K562 (cell line): Measurements from ENCODE around the gene TOX2. TPM values are rescaled to one million over a fixed set of nuclear protein-coding genes. Genes with fewer than 3 reads are reported as not detected.

ENCODE experiments used
- ATAC-seq: fragments of 200-7000 bp; cut with Tn5 transposase; 3 replicates; pipeline ENCODE4 v1.9.1; 2020; ENCODE audit warnings: moderate library complexity
- BruUV-seq: library from RNA; stranded (reverse); fragments of 400-500 nt; replicated peaks from 2 replicates; lab custom pipeline; 2021; lab: Mats Ljungman, UMichigan
- CTCF ChIA-PET: fragments of 300-600 bp; formaldehyde crosslinking; extraction: SDS; loops from one replicate; lab custom pipeline; 2021; ENCODE audit warnings: low intra/inter-chr PET ratio; lab: Yijun Ruan, JAX
- POLR2A ChIA-PET: fragments of 300-600, 350-650 bp; sonication (Branson Sonifier 250); formaldehyde crosslinking; extraction: SDS; loops from one replicate; lab custom pipeline; 2021; ENCODE audit warnings: antibody characterized with exemption, inconsistent platforms; lab: Yijun Ruan, JAX
- DNase-seq, 4 experiments: peaks; one replicate each; pipeline versions ENCODE4 v3.0.0 to v3.0.0-alpha.2; 2011 to 2018; ENCODE audit warnings: low spot score in 3 of 4, mixed read lengths in 3 of 4; ENCODE audit errors: extremely low read depth in 1 of 4
- FAIRE-seq: peaks from 2 replicates; lab custom pipeline; 2011; peaks lifted over from hg19 to GRCh38; lab: Jason Lieb, UNC
- H2AFZ ChIP-seq: 2 replicates; pipeline ENCODE4 v1.6.0; 2011; ENCODE audit warnings: low read depth, low read length, control low read depth, inconsistent platforms
- H3K27ac ChIP-seq: fragments of 200-600 bp; 3 replicates; pipeline ENCODE4 v1.8.0; 2011; ENCODE audit warnings: low read depth, mild to moderate bottlenecking, control low read depth, inconsistent platforms, low read length, moderate library complexity, mixed read lengths; ENCODE audit errors: extremely low read depth
- H3K27me3 ChIP-seq, 2 experiments: fragments of 300-600 bp in 1 of 2; 2 replicates in 1 of 2; 3 replicates in 1 of 2; pipeline versions ENCODE4 v1.6.0 to v1.8.0; 2011; ENCODE audit warnings: inconsistent platforms in 2 of 2, low read length in 2 of 2, mild to moderate bottlenecking in 1 of 2, mixed read lengths in 1 of 2, moderate library complexity in 1 of 2; ENCODE audit not compliant: control insufficient read depth in 2 of 2, insufficient read depth in 2 of 2
- H3K36me3 ChIP-seq: fragments of 300-600 bp; 3 replicates; pipeline ENCODE4 v1.8.0; 2011; ENCODE audit warnings: mild to moderate bottlenecking, low read length, inconsistent platforms; ENCODE audit not compliant: control insufficient read depth, insufficient read depth
- H3K4me1 ChIP-seq, 2 experiments: fragments of 200-600 bp in 1 of 2; replicated peaks in 1 of 2; 2 replicates in 1 of 2; 3 replicates in 1 of 2; pipeline versions ENCODE4 v1.5.1 to v1.8.0; 2011; ENCODE audit warnings: inconsistent platforms in 2 of 2, low read length in 2 of 2, mild to moderate bottlenecking in 1 of 2, mixed read lengths in 1 of 2, moderate library complexity in 1 of 2; ENCODE audit not compliant: control insufficient read depth in 2 of 2, insufficient read depth in 2 of 2
- H3K4me2 ChIP-seq: 2 replicates; pipeline ENCODE4 v1.6.1; 2011; ENCODE audit warnings: low read length, control low read depth, inconsistent platforms, mixed read lengths; ENCODE audit not compliant: insufficient read depth
- H3K4me3 ChIP-seq: fragments of 200-600 bp; sonication (generic), shearing (Covaris generic); 2 replicates; pipeline ENCODE4 v1.5.1; 2016; ENCODE audit warnings: control low read depth, inconsistent platforms
- H3K79me2 ChIP-seq: fragments of 200-600 bp; 3 replicates; pipeline ENCODE4 v1.8.0; 2011; ENCODE audit warnings: low read length, inconsistent platforms; ENCODE audit not compliant: control insufficient read depth, insufficient read depth
- H3K9ac ChIP-seq, 2 experiments: 2 replicates each; pipeline versions ENCODE4 v1.6.0 to v1.6.1; 2011; ENCODE audit warnings: low read depth in 2 of 2, low read length in 2 of 2, control low read depth in 1 of 2, inconsistent platforms in 1 of 2, mild to moderate bottlenecking in 1 of 2, mixed read lengths in 1 of 2; ENCODE audit not compliant: insufficient read depth in 1 of 2
- H3K9me1 ChIP-seq: one replicate; pipeline ENCODE4 v1.6.0; 2011; ENCODE audit warnings: inconsistent platforms, mild to moderate bottlenecking, low read length, moderate library complexity; ENCODE audit not compliant: control insufficient read depth, insufficient read depth
- H3K9me3 ChIP-seq: replicated peaks from 2 replicates; pipeline ENCODE4 v1.5.1; 2011; ENCODE audit warnings: low read depth, low read length, inconsistent platforms; ENCODE audit not compliant: control insufficient read depth, insufficient read depth
- H4K20me1 ChIP-seq: replicated peaks from 2 replicates; pipeline ENCODE4 v1.6.1; 2011; ENCODE audit warnings: low read length, inconsistent platforms, mixed read lengths; ENCODE audit not compliant: control insufficient read depth, insufficient read depth
- ATF1 ChIP-seq, 2 experiments: fragments of 450-650 bp in 1 of 2; IDR thresholded peaks; 2 replicates each; pipeline ENCODE4 v1.6.1; 2016; ENCODE audit warnings: missing compliant biosample characterization in 1 of 2, missing genetic modification characterization in 1 of 2
- CBX3 ChIP-seq, 2 experiments: IDR thresholded peaks; 1 replicate in 1 of 2; 2 replicates in 1 of 2; pipeline ENCODE4 v1.6.1; 2012; ENCODE audit warnings: inconsistent platforms in 2 of 2, low read length in 2 of 2, borderline replicate concordance in 1 of 2, control low read depth in 1 of 2
- CEBPG ChIP-seq, 3 experiments: fragments of 200-800 bp in 1 of 3; sonication (Bioruptor generic) in 1 of 3; sonication (generic) in 1 of 3; formaldehyde crosslinking in 1 of 3; IDR thresholded peaks in 2 of 3; conservative IDR thresholded peaks in 1 of 3; 2 replicates each; pipeline versions ENCODE4 v1.6.1 to v1.8.0; 2016 to 2022; ENCODE audit warnings: missing compliant biosample characterization in 2 of 3, missing genetic modification characterization in 2 of 3, mild to moderate bottlenecking in 1 of 3, missing genetic modification reagents in 1 of 3
- FIP1L1 ChIP-seq: fragments of 200-400 bp; formaldehyde crosslinking; IDR thresholded peaks from 2 replicates; pipeline ENCODE4 v1.6.1; 2018; ENCODE audit warnings: mild to moderate bottlenecking, low read depth, low read length; ENCODE audit not compliant: poor library complexity, severe bottlenecking
- JUN ChIP-seq, 2 experiments: sonication (generic) in 1 of 2; formaldehyde crosslinking in 1 of 2; IDR thresholded peaks; 2 replicates each; pipeline versions ENCODE4 v1.6.1 to v1.8.0; 2012 to 2022; ENCODE audit warnings: borderline replicate concordance in 2 of 2, mild to moderate bottlenecking in 2 of 2, improper control_type of control experiment in 1 of 2, low read depth in 1 of 2, low read length in 1 of 2, missing genetic modification reagents in 1 of 2
- MCM5 ChIP-seq: fragments of 450-650 bp; IDR thresholded peaks from 2 replicates; pipeline ENCODE4 v1.6.1; 2016; ENCODE audit warnings: low read depth
- NFYB ChIP-seq: IDR thresholded peaks from 2 replicates; pipeline ENCODE4 v1.6.1; 2011; ENCODE audit warnings: mild to moderate bottlenecking, moderate library complexity; ENCODE audit not compliant: insufficient read length; ENCODE audit errors: extremely low read depth
- SIN3A ChIP-seq, 2 experiments: fragments of 150-350 bp in 1 of 2; IDR thresholded peaks; 2 replicates each; pipeline ENCODE4 v1.6.1; 2011 to 2016; ENCODE audit warnings: borderline replicate concordance in 2 of 2, low read depth in 2 of 2, low read length in 2 of 2, mild to moderate bottlenecking in 2 of 2, moderate library complexity in 2 of 2; ENCODE audit not compliant: control insufficient read depth in 1 of 2
- SMARCA5 ChIP-seq: fragments of 450-650 bp; IDR thresholded peaks from 2 replicates; pipeline ENCODE4 v1.6.1; 2016
- UBTF ChIP-seq, 2 experiments: IDR thresholded peaks; 2 replicates each; pipeline ENCODE4 v1.6.1; 2012; ENCODE audit warnings: improper control_type of control experiment in 2 of 2, low read depth in 2 of 2, low read length in 2 of 2, borderline replicate concordance in 1 of 2
- XRCC5 ChIP-seq: fragments of 200-400 bp; formaldehyde crosslinking; IDR thresholded peaks from 2 replicates; pipeline ENCODE4 v1.6.1; 2017; ENCODE audit warnings: low read depth, mild to moderate bottlenecking, low read length
- ZBTB43 ChIP-seq: sonication (generic); formaldehyde crosslinking; IDR thresholded peaks from 2 replicates; pipeline ENCODE4 v1.8.0; 2023; ENCODE audit warnings: mild to moderate bottlenecking, missing genetic modification reagents
- ZNF232 ChIP-seq: sonication (generic); formaldehyde crosslinking; IDR thresholded peaks from 2 replicates; pipeline ENCODE4 v1.8.0; 2022; ENCODE audit warnings: mild to moderate bottlenecking, missing genetic modification reagents
- ZNF507 ChIP-seq: conservative IDR thresholded peaks from 2 replicates; pipeline ENCODE4 v1.6.1; 2017; ENCODE audit warnings: missing genetic modification characterization, missing compliant biosample characterization
- ZNF764 ChIP-seq: fragments of 250-450 bp; sonication (Bioruptor Pico); IDR thresholded peaks from 2 replicates; pipeline ENCODE4 v1.4.0; 2020; ENCODE audit warnings: low read depth, mild to moderate bottlenecking, moderate library complexity
- ZSCAN29 ChIP-seq: fragments of 450-650 bp; IDR thresholded peaks from 2 replicates; pipeline ENCODE4 v1.6.1; 2017
- WGBS: fragments of 100-300 bp; shearing (Covaris generic); methylation state at CpG from one replicate; pipeline ENCODE4 v1.1.6; 2016; ENCODE audit warnings: low coverage, mixed read lengths; ENCODE audit not compliant: insufficient coverage; ENCODE audit errors: missing lambda C conversion rate; 5-methylcytosine and 5-hydroxymethylcytosine counted together
- in situ Hi-C: fragments of 300-500 bp; cut with MboI; formaldehyde crosslinking; loops from 4 replicates; pipeline ENCODE4 v1.15.0; 2018; ENCODE audit warnings: inconsistent platforms, mixed read lengths
- intact Hi-C: fragments of 100-400 bp; cut with micrococcal nuclease; formaldehyde crosslinking; loops from 2 replicates; pipeline ENCODE4 v1.14.2; 2022
- polyA plus RNA-seq, 8 experiments: library from polyadenylated mRNA; depleted of rRNA in 4 of 8; stranded (reverse) in 5 of 8; unstranded in 3 of 8; fragments of >200 nt; fragmentation: Nextera tagmentation in 2 of 8; fragmentation: Illumina TruSeq in 1 of 8; extraction: Ambion mirVana in 2 of 8; extraction: Trizol in 1 of 8; gene quantifications; 2 replicates each; pipeline versions ENCODE4 v1.2.1 to v1.2.3, GENCODE V29; 2011 to 2014; ENCODE audit warnings: inconsistent platforms in 1 of 8, missing spikeins in 1 of 8
- total RNA-seq, 7 experiments: library from RNA; depleted of rRNA in 6 of 7; stranded (reverse); fragments of >200 nt in 6 of 7; fragmentation: Illumina TruSeq in 2 of 7; extraction: Trizol in 2 of 7; gene quantifications; 2 replicates each; pipeline versions ENCODE4 v1.2.1 to v1.2.3, GENCODE V29; 2011 to 2021; ENCODE audit warnings: low replicate concordance in 1 of 7

TOX2 gene
- total and polyA plus RNA-seq, 9 of the 15 experiments (the other 6 are each of a cell fraction or from before 2014, with no cell fraction given): not detected

- no peak overlapping the region for H3K27ac ChIP-seq
- no peaks in the 10 kb centered on the region for H3K4me1 ChIP-seq
- peaks cover 10 to 53% of the 10 kb centered on the region in 2 experiments; a peak in 4 of 5 replicates for H3K27me3 ChIP-seq
- FAIRE-seq (no peak), DNase-seq (no peak), ATAC-seq (no peak)
- POLR2A ChIA-PET: interaction anchor here (0.6 to 1.2 kb wide), 2 partner anchors 13 to 20 kb away, joined by 3 read pairs; no protein-coding TSS in a partner anchor
- H3K79me2 ChIP-seq: no peaks in the 10 kb centered on the region
- 0% methylated on average over 1 of the region's 1 CpG for WGBS
- H3K9me3 ChIP-seq: no peaks in the 10 kb centered on the region
- no peaks in the 10 kb centered on the region for H3K9me1 ChIP-seq
- no peak overlapping the region for H3K9ac ChIP-seq
- no peak overlapping the region for H3K4me3 ChIP-seq
- in situ Hi-C loops: no loop called here
- CTCF ChIA-PET: no interaction called here
- H3K36me3 ChIP-seq: no peaks in the 10 kb centered on the region
- no peak for TF ChIP-seq CEBPG (CRISPR knock-in tag; IDR thresholded peaks at IDR 0.05)
- no peak for TF ChIP-seq CEBPG (tag; conservative IDR thresholded peaks at IDR 0.05 in 1 of 2, IDR thresholded peaks at IDR 0.05 in 1 of 2)
- no peak for TF ChIP-seq UBTF (IDR thresholded peaks at IDR 0.05; ENCODE audit: borderline replicate concordance in 1 of 2, low read depth in 2 of 2, low read length in 2 of 2)
- TF ChIP-seq SIN3A (IDR thresholded peaks at IDR 0.05; ENCODE audit: borderline replicate concordance in 2 of 2, control insufficient read depth in 1 of 2, low read depth in 2 of 2, low read length in 2 of 2): no peak
- no peak for TF ChIP-seq CBX3 (IDR thresholded peaks at IDR 0.05; ENCODE audit: borderline replicate concordance in 1 of 2, low read length in 2 of 2)
- TF ChIP-seq ATF1 (CRISPR knock-in tag; IDR thresholded peaks at IDR 0.05): no peak
- no peak for TF ChIP-seq ATF1 (tag; IDR thresholded peaks at IDR 0.05)
- TF ChIP-seq ZNF507 (tag): no peak
- no peak for TF ChIP-seq NFYB
- TF ChIP-seq ZNF764: no peak
- no peak for TF ChIP-seq MCM5
- no peak for TF ChIP-seq ZBTB43 (CRISPR knock-in tag)
- no peak for TF ChIP-seq SMARCA5
- TF ChIP-seq ZSCAN29: no peak
- no peak for TF ChIP-seq ZNF232 (CRISPR knock-in tag)
- no peak for TF ChIP-seq XRCC5
- TF ChIP-seq FIP1L1: no peak
- TF ChIP-seq JUN (IDR thresholded peaks at IDR 0.05; ENCODE audit: borderline replicate concordance, low read depth, low read length): no peak
- no peak for TF ChIP-seq JUN (CRISPR knock-in tag; IDR thresholded peaks at IDR 0.05; ENCODE audit: borderline replicate concordance)
- no peak overlapping the region for H2AFZ ChIP-seq
- H3K4me2 ChIP-seq: no peak overlapping the region
- H4K20me1 ChIP-seq: no peaks in the 10 kb centered on the region
- intact Hi-C loops: no loop called here
- BruUV-seq: no TSS peak
These were observed 119.8 kb downstream of the TOX2 start for GRCh38 chr20:44034451-44034850.
